Vagina (tissue), 2 donors: Measurements from ENCODE around the gene PREP. TPM values are rescaled to one million over a fixed set of nuclear protein-coding genes. Genes with fewer than 3 reads are reported as not detected.

ENCODE experiments used
- DNase-seq, 2 donors: peaks; one replicate each; pipeline ENCODE4 v3.0.0-alpha.2; 2017; ENCODE audit errors: extremely low spot score in 2 of 2
- H3K27ac ChIP-seq: fragments of 200-600 bp; sonication (generic); one replicate; pipeline ENCODE4 v1.5.1; 2019
- H3K27me3 ChIP-seq: fragments of 200-600 bp; sonication (generic); one replicate; pipeline ENCODE4 v1.5.1; 2019
- H3K36me3 ChIP-seq, 2 donors: fragments of 200-600 bp; sonication (generic); one replicate each; pipeline ENCODE4 v1.5.1; 2017 to 2019
- H3K4me1 ChIP-seq: fragments of 200-600 bp; sonication (generic); one replicate; pipeline ENCODE4 v1.5.1; 2019
- H3K4me3 ChIP-seq, 2 donors: fragments of 200-600 bp; sonication (generic); 1 replicate in 1 of 2; 2 replicates in 1 of 2; pipeline ENCODE4 v1.5.1; 2016 to 2019
- H3K9me3 ChIP-seq: fragments of 200-600 bp; sonication (generic); one replicate; pipeline ENCODE4 v1.5.1; 2019
- POLR2A ChIP-seq, 2 donors: fragments of 450-650 bp; IDR thresholded peaks; one replicate each; pipeline ENCODE4 v1.6.1; 2017; ENCODE audit warnings: antibody characterized with exemption in 2 of 2, mild to moderate bottlenecking in 2 of 2, moderate library complexity in 2 of 2
- POLR2AphosphoS5 ChIP-seq, 2 donors: sonication (generic); formaldehyde crosslinking; IDR thresholded peaks; one replicate each; pipeline ENCODE4 v1.9.0; 2017; ENCODE audit warnings: antibody characterized with exemption in 2 of 2, mild to moderate bottlenecking in 2 of 2, low read depth in 1 of 2; ENCODE audit not compliant: insufficient read depth in 1 of 2
- intact Hi-C: fragments of 100-400 bp; cut with DNase I; formaldehyde crosslinking; loops from one replicate; pipeline ENCODE4 v1.15.1; 2023
- total RNA-seq: library from RNA; depleted of rRNA; stranded (reverse); fragments of >200 nt; gene quantifications from one replicate; pipeline ENCODE4 v1.2.3, GENCODE V29; 2016
- TF ChIP-seq, protein P1 (sequence below), 3 experiments: fragments of 450-650 bp in 2 of 3; fragments of 200-600 bp in 1 of 3; sonication (generic) in 1 of 3; IDR thresholded peaks; one replicate each; pipeline ENCODE4 v1.5.1; 2017 to 2019; ENCODE audit warnings: antibody characterized with exemption in 3 of 3, mild to moderate bottlenecking in 2 of 3, moderate library complexity in 2 of 3

Gene PREP
- total RNA-seq, 1 donor from 2014 or later: 19.2 TPM

DNA sequence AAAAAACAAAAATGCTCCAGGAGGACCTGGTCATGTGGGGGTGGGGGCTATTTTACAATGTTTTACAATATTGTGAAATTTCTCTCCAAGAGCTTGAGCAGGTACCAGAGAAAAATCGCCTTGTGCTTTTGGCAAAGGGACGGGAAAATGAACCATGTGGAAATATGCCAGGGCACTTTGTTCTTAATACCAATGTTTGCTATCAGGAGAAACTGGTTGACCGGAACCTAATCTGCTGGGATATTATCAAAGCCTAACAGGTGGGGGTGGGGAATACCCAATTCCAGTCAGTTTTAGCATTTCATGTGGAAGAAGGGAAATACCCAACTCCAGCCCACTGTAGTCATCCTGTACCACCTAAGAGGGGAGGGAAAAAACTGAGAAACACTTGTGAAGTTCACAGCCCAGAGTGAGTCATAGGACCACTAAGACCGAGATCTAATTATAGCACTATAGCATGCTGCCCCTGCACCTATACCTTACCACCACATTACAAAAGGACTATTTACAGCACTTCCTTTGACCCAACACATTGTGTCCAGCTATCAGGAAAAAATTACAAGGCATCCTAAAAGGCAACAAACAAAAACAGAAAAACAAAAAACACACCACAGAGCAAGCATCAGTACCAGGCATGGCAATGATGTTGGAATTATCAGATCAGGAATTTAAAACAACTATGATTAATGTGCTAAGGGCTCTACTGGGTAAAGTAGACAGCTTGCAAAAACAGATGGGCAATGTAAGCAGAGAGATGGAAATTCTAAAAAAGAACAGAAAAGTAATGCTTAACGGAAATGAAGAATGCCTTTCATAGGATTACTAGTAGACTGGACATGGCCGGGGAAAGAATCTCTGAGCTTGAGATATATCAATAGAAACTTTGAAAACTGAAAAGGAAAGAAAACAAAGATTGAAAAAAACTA, 138.9 kb downstream of the PREP start:
- intact Hi-C loops: no loop called here
- no peak overlapping the region for H3K27ac ChIP-seq
- no peaks in the 10 kb centered on the region for H3K4me1 ChIP-seq
- no peak for TF ChIP-seq POLR2A (IDR thresholded peaks at IDR 0.05)
- TF ChIP-seq, protein P1, sequence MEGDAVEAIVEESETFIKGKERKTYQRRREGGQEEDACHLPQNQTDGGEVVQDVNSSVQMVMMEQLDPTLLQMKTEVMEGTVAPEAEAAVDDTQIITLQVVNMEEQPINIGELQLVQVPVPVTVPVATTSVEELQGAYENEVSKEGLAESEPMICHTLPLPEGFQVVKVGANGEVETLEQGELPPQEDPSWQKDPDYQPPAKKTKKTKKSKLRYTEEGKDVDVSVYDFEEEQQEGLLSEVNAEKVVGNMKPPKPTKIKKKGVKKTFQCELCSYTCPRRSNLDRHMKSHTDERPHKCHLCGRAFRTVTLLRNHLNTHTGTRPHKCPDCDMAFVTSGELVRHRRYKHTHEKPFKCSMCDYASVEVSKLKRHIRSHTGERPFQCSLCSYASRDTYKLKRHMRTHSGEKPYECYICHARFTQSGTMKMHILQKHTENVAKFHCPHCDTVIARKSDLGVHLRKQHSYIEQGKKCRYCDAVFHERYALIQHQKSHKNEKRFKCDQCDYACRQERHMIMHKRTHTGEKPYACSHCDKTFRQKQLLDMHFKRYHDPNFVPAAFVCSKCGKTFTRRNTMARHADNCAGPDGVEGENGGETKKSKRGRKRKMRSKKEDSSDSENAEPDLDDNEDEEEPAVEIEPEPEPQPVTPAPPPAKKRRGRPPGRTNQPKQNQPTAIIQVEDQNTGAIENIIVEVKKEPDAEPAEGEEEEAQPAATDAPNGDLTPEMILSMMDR (IDR thresholded peaks at IDR 0.05): no peak
- TF ChIP-seq POLR2AphosphoS5 (IDR thresholded peaks at IDR 0.05; ENCODE audit: insufficient read depth in 1 of 2, low read depth in 1 of 2): no peak
- DNase-seq: no peak
- no peak overlapping the region for H3K4me3 ChIP-seq
- no peaks in the 10 kb centered on the region for H3K27me3 ChIP-seq
- no peaks in the 10 kb centered on the region for H3K9me3 ChIP-seq
- no peaks in the 10 kb centered on the region for H3K36me3 ChIP-seq

DNA sequence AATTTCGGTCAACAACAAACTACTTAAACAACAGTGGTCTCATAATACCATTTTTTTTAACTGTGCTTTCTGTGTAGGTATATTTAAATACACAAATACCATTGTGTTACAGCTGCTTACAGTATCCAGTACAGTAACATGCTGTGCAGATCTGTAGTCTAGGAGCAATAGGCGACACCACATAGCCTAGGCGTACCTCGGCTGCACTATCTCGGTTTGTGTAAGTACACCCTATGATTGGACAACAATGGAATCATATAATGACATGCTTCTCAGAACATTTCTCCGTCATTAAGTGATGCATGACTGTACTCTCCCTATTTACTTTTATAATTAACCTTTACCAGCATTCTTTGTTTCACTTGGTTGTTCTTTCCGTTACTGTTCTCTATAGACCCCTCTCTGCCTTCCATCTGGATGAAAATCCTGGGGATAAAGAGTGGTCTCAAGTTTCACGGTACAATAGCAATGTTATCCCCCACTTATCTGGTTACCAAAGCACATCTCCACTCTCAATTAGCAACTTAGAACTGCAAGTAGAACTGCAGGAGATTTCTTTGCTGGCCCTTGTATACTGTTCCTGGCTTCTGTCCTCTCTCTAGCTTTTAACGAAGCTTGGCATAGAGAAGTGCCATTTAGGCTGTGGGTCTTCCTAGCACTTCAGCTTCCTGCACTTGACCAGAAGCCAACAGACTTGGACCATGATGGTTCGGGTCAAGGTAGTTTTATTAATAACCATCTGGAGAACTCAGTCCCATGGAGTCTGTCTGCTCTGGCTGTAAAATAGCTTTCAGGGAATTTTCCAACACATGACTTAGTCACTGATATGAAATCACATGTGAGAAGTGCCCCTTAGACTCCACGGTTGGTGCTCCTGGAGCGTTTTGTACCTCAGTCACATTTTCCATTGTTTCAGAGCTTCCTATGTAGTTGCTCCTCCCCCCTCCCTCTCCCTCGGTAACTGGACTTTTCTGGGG, 142.7 kb downstream of the PREP start:
- Histone ChIP-seq H3K9me3 (no peaks in the 10 kb centered on the region), H3K27ac (no peak overlapping the region), H3K27me3 (no peaks in the 10 kb centered on the region), H3K4me3 (no peak overlapping the region), H3K36me3 (no peaks in the 10 kb centered on the region), H3K4me1 (no peaks in the 10 kb centered on the region)
- intact Hi-C loops: no loop called here
- TF ChIP-seq POLR2AphosphoS5 (IDR thresholded peaks at IDR 0.05; ENCODE audit: insufficient read depth in 1 of 2, low read depth in 1 of 2): no peak
- no peak for TF ChIP-seq POLR2A (IDR thresholded peaks at IDR 0.05)
- TF ChIP-seq, protein P1 (IDR thresholded peaks at IDR 0.05): no peak
- no peak for DNase-seq

DNA sequence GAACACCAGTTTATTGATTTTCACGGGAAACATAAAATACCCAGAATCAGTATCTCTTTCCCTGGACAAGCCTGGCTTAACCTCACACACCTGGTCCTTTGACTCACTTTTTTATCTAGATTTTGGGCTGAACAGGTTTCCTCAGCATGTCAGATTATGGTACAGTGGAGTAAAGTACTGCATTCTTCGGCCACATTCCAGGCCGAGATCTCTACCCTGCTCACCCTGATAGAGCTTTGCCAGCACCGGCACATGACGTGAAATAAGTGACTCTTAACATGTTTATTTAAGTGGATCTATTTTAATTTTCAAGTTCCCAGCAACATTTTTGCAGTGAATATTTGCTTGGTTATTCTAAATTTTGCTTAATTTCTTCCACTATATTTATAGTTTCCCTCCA, 144.1 kb downstream of the PREP start:
- intact Hi-C loops: no loop called here
- Histone ChIP-seq H3K27ac (no peak overlapping the region), H3K4me1 (no peaks in the 10 kb centered on the region), H3K27me3 (no peaks in the 10 kb centered on the region), H3K4me3 (no peak overlapping the region), H3K36me3 (no peaks in the 10 kb centered on the region), H3K9me3 (no peaks in the 10 kb centered on the region)
- no peak for DNase-seq
- TF ChIP-seq POLR2A (IDR thresholded peaks at IDR 0.05) (no peak), POLR2AphosphoS5 (IDR thresholded peaks at IDR 0.05; ENCODE audit: insufficient read depth in 1 of 2, low read depth in 1 of 2) (no peak)
- TF ChIP-seq, protein P1 (IDR thresholded peaks at IDR 0.05): no peak

DNA sequence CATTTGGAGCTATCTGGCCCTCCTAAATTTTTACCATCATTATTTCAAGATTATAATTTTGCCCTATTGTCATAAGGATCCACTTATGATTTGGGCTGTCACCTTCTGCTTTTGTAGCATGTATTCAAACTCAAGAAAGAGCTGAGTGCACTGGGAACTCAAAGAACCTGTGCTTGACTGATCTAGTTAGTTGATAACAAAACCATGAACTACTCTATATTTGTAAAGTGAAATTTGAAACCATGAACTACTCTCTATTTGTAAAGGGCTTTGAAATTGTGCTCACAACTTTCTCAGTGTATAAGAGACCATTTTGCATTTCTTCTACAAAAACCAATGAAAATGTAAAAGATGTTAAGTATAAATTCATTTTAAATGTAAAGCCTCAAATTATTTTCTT, 145.5 kb downstream of the PREP start:
- Histone ChIP-seq H3K27me3 (no peaks in the 10 kb centered on the region), H3K4me1 (no peaks in the 10 kb centered on the region), H3K27ac (no peak overlapping the region), H3K4me3 (no peak overlapping the region), H3K36me3 (no peaks in the 10 kb centered on the region), H3K9me3 (no peaks in the 10 kb centered on the region)
- TF ChIP-seq, protein P1 (IDR thresholded peaks at IDR 0.05): no peak
- TF ChIP-seq POLR2AphosphoS5 (IDR thresholded peaks at IDR 0.05; ENCODE audit: insufficient read depth in 1 of 2, low read depth in 1 of 2) (no peak), POLR2A (IDR thresholded peaks at IDR 0.05) (no peak)
- intact Hi-C loops: no loop called here
- DNase-seq: no peak
